GM12892 (cell line): ENCODE measurements around the gene PLPP1.

Source experiments
- POLR2A ChIP-seq: IDR thresholded peaks from 2 replicates; pipeline ENCODE4 v1.6.1; 2011; ENCODE audit warnings: low read depth, low read length, control low read depth
- POLR2AphosphoS5 ChIP-seq: IDR thresholded peaks from 2 replicates; pipeline ENCODE4 v1.6.1; 2011; ENCODE audit warnings: low read depth, low read length, control low read depth

GRCh38 chr5:55437452-55437851 is 97.3 kb downstream of the PLPP1 start:
- no peak for TF ChIP-seq POLR2A
- TF ChIP-seq POLR2AphosphoS5: no peak
